CD4-positive, alpha-beta T cell treated with Interleukin-15 for 4 hours (primary cell): ENCODE data around the gene LITAFD.

Source experiments
- DNase-seq: peaks from one replicate; pipeline ENCODE4 v3.0.0-alpha.2; 2020; ENCODE audit warnings: low spot score

Gene LITAFD

GRCh38 chr16:8920645-8921346 lies 38.6 kb downstream of the LITAFD start:
- DNase-seq: no peak

GRCh38 chr16:8921347-8921984 lies 39.3 kb downstream of the LITAFD start:
- DNase-seq: no peak

DNA sequence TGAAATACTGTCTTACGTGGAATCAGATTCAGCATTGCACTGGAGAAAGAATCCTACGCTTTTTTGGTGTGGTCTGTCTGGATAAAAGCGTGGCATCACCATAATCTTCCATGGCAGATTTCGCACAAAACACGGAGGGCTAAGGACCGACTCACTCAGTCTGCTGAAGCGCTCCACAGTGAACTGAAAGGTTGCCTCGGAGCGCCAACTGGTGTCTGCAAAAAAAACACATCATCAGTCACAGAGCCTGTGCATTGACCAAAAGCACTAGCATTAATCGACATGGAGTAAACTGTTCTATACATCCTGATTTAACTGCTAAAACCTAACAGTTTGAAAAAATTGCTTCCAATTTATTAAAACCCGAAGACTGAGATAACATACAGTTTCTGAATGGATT lies 41.0 kb downstream of the LITAFD start:
- DNase-seq: no peak

DNA sequence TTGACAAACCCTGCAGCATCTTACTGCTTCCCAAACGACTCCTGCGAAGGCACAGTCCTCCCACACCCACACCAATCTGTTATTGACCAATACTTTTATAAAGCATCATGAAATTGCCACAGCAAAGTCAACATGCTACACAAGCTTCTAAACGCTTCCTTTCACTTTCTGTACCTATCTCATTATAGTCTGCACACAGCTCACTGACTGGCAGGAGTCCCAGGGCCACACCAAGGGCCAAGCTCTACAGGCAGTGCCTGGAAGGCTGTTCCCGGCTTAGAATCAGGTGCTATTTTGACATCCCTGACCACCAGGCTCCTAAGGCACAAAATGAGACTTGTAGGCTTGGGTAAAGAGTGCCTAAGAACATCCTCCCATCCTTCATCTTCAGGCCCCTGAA lies 42.1 kb downstream of the LITAFD start:
- DNase-seq: no peak

DNA sequence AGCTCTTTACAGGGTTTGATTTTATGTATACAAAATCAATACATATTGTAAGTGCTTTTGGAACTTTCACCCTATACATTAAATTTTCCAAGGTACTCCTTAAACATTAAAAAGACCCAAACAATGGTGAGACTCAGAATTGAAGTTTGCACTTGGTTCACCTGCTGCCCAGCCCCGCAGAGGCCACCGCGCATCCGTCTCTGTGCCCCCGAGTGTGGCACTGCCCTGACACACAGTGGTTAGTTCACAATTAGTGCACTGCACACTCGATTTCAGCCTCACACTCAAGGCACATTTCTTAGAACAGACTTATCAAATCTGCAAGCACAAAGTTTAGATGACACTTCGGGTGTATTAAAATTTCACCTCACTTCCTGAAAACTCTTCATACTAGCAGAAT lies 43.3 kb downstream of the LITAFD start:
- DNase-seq: no peak

GRCh38 chr16:8926827-8927226 lies 44.7 kb downstream of the LITAFD start:
- DNase-seq: no peak

- no peak for DNase-seq
Measured at GRCh38 chr16:8928467-8928957, 46.4 kb downstream of the LITAFD start.

- DNase-seq: no peak
Measured at GRCh38 chr16:8929086-8929748, 47.1 kb downstream of the LITAFD start.

DNA sequence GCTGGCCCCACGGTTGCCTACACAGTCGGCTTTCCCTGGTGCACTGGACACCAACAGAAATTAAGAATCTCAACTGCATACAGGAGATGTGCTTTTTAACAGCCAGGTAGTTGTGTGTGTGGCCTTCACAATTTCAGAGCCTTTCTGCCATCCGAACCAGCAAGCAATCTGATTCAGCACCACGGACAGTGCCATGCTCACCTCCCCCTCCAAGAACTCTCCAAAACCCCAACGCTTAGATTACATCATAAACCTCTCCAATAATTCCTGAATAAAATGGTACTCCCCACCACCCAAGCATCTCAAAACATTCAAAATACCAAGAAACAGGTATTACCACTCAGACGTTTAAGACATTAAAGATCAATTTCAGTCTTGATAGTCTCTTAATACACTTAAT lies 49.7 kb downstream of the LITAFD start:
- peak; percentile 55 for DNase-seq

DNA sequence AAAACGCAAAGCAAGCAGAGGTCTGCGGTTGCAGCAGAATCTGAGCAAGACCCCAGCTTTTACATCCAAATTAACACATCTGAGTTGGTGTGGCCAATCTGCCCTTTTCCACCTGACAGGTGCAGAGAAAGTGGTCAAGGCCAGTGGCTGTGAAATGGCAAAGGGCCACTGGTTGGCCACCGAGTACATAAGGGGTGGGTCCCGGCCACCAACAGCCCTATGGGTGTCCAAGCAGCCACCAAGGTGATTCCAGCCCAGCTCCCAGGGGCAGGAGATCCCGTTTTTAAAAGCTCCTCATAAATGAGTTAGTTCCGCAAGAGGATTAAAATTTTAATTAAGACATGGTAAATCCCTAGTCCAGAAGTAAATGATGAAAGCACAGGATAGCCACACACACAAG lies 52.5 kb downstream of the LITAFD start:
- DNase-seq: no peak
